Activated naive CD4-positive, alpha-beta T cell treated with anti-CD3 and anti-CD28 coated beads, Interleukin-2, amount 10 ng/mL, durations not matched to agents 5 hours and 36 hours (primary cell): ENCODE measurements around the gene TOX3. TPM values are rescaled to one million over a fixed set of nuclear protein-coding genes. Genes with fewer than 3 reads are reported as not detected.

Source experiments
- total RNA-seq, 2 experiments: library from RNA; stranded (reverse); gene quantifications; one replicate each; pipeline ENCODE4 v1.2.3, GENCODE V29; 2021

TOX3 gene
- not detected for total RNA-seq

DNA sequence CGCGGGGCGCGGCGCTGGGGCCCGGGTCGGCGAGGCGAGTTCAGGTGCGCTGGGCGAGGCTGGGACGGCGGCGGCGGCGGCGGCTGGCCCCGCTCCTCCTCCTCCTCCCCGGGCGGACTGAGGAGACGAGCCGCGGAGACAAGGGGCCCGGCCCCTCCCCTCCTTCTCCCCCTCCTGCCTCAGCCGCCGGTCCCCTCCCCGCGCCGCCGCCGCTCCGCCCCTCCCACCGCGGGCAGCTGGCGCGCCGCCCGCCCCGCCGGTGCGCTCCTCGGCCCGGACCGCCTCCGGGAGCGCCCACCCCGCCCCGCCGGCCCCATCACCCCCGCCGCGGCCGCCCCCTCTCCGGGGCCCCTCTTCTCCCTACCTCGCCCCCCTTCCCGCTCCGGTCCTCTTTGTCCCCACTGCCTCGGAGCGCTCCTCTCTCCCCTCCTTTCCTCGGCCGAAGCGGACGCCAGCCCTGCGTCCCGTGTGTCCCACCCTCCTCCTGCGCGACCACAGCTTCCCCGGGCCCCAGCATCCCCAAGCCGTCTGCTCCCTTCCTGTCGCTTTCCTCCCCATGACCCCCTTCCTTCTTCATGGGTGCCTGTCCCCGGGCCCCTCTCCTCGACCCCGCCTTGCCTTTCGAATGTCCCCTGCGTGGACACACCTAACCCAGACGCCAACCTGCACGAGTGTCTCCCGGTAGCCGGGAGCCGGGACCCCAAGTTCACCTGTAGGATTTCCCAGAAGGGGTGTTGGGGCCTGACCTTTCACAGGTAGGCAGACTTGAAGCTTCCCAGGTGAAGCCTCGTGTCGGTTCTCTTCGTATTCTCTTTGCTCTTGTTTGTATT lies at the start of gene TOX3:
TOX3 (minus strand) TSS at position 140 of the 830 bp plus-strand sequence. CDS start 420 bp downstream, outside the sequence.

